CD4-positive, alpha-beta T cell treated with Interleukin-17A for 4 hours (primary cell): ENCODE results near the gene ARHGAP33.
"Not testable (repeated sequence)": the region's sequence is repeated elsewhere in the genome, so short reads cannot be mapped to it uniquely, and the experiment has no call there.

Source experiments
- DNase-seq: peaks from one replicate; pipeline ENCODE4 v3.0.0-alpha.2; 2020; ENCODE audit warnings: mixed read lengths

The ARHGAP33 gene

DNA sequence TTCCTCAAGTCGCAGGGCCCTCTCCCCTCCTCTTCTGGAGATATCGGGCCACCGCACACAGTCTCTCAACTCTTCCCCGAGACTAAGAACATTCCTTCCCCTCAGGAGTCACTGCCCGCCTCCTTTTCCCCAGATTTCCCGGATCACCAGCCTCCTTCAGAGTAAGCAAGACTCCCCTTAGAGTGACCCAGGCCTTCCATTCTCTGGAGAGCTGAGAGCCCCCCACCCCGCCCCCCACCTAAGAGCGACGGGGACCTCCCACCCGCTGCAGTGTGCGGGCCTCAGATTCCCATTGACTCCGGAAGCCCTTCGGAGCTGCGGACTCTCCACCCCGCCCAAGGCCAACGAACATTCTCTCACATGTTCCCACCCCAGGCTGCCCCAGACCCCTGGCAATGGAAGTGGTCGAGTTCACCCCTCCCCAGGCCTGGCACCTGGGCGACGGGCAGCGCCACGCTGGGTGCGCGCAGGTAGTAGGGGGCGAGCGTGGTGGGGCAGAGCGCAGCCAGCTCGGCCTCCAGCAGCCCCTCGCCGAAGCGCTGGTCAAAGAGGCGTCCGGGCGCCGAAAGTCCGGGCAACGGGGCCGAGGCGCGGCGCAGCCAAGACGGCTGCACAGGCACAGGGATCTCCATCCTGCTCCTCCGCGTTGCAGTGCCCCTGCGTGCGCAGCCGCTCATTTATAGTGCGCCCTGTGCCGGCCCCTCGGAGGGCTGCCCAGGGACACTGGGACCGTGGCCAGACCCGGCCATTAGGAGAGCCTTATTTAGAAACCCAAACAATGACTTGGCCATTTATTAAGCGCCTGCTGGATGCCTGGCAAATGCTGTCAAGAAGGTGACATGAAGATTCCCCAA, 18.8 kb upstream of the ARHGAP33 start, which contains the start of gene HSPB6:
TSS of gene HSPB6 (minus strand) at position 653 of the 854 bp plus-strand sequence. CDS start at position 632, 21 bp downstream.
- DNase-seq = no peak

DNA sequence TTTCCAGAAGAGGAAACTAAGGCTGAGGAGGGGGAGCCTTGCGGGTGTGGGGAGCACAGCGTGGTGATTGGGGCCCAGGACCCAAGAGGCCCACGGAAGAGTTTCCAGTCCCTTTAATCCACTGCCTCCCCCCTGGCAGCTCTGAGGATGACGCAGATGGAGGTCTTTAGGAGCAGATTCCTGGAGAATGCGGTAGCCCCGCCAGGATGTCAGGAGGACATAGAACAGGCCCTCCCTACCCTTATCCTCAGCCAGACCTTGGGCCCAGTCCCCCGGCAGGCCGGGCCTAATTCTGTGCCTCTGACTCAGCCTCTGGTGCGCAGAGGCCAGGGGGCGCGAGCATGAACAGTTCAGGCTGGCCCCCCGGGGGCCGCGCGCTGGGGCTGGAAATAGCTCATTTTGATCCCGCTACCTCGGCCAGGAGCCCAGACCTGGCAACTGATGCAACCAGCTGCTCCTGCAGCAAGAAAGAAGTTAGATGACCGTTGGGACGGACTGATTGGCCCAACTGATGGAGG, 18.1 kb upstream of the ARHGAP33 start:
- DNase-seq = peak; percentile 23

DNA sequence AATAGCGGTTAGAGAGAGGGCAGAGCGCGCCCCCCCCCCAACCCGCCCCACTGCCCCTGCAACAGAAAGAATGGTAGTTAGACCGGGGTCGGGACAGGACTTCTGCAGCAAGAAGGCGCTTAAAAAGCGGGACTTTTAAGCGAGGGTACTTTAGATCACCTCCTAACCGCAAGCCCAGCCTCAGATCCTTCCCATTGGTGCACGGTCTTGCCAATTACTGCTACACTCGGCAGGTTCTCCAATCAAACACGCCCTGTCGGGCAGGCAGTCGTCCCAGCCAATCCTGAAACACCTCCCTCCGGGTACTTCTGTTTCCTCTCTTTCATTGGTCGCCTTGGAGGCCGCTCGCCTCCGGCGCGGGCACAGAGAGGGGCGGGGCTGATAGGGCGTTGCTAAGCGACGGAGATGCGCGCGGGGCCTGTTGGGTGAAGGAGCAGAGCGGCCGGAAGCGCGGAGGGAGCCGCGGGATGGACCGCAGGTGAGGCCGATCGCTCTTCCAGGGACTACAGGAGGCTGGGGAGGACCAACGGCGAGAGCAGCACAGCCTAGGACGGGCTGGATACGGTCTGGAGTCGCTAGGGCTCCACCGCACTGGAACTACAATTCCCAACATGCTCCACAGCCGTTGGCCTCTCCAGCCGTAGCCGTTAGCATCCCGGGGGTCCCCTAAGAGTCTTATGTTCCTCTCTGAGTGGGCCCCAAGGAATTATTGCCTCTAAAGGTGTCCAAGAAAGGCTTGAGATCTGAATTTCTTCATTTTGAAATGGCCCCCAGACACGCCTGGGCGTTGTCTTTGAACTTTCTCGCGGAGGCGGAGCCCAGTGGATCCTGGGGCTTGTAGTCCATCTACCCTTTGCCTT, 17.4 kb upstream of the ARHGAP33 start, which contains the start of gene PROSER3:
TSS of gene PROSER3 (plus strand) at position 428 of the 860 bp plus-strand sequence. CDS start at position 468, 40 bp downstream.
- peak; percentile 98 for DNase-seq

DNA sequence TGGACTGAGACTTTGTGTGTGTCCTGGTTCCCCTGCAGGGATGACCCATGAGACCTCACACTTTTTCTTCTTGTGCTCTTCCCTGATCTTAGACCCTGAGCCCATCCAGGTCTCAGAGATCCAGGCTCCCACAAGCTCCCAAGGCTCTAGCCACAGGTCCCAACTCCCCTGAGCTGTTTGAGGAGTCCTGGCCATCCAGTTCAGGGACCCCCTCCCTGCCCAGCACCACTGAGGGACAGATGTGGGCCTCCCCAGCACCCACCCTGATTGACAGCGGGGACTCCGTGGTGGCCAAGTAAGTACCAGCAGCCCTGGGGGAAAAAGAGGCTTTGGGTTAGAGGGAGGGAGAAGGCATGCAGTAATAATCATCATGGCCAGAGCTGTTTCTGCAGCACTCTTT, 15.7 kb upstream of the ARHGAP33 start:
- no peak for DNase-seq

- DNase-seq = no peak
Observed at GRCh38 chr19:35760711-35761349, 14.5 kb upstream of the ARHGAP33 start.

- DNase-seq = no peak
Observed at GRCh38 chr19:35764432-35765315, 10.7 kb upstream of the ARHGAP33 start.

DNA sequence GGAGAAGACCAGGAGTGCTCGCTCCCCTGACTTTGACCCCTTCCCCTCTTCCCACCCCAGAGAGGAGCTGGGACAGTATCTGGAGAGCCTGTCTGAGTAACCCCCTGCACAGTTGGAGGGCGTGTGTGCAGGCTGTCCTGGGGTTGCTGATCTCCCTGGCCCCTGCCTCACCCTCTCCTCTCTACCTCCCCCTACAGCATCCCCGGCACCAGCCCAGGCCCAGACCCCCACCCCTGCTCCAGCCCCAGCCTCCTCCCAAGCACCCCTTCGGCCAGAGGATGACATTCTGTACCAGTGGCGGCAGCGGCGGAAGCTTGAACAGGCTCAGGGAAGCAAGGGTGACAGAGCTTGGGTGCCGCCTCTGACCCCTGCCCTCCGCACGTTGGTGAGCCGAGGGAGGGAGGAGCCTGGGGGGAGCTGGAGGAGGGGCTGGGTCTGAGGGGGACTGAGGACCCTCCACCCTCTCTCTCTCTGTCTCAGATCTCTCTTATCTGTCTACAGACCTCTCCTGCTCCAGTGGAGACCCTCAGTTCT, 8.7 kb upstream of the ARHGAP33 start:
- DNase-seq = no peak

DNA sequence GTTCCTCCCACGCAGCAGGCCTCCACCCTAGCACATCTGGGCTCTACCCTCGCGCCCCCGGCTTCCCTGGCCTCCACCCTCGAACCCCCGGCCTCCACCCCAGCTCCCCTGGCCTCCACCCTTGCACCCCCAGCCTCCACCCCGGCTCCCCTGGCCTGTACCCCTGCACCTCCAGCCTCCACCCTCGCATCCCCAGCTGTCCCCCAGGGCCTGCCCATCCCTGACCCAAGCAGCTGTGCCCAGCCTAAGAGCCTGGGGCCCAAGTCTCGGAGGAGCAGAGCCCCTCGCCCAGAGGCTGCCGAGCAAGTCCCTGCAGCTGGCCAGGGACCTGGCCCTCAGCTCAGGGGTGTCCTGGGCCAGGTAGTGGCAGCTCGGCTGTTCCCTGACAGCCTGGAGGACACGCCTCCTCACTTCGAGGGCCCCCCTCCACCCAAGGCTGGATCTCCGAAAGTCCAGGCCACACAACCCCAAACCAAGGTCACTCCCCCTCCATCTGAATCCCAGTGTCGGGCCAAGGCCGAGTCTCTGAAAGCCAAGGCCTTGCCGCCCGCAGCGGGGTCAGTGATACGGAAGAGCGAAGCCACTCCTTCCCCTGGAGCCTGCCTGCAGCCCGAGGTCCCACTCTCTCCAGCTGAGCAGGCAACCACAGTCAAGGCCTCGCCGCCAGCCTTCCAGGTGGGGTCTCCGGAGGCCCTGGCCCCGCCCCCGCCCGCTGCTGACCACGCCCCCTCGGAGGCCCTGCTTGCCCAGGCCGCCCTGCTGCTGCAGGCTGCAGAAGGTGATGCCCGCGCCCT, 7.9 kb upstream of the ARHGAP33 start:
- no peak for DNase-seq

DNA sequence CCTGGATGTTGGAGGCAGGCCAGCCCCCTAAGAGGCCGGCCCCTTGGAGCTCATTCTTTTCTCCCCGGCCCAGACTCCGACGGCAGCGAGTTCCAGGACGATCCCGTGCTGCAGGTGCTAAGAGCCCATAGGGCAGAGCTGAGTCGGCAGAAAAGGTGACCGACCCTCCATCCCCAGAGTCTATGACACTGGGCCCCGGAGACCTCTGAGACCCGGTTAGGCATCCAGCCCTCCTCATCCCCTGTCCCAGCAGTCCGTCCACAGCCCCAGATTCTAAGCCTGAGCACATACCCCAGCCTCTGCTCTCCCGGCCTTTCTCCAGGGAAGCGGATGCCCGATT, 7.3 kb upstream of the ARHGAP33 start:
- no peak for DNase-seq

DNA sequence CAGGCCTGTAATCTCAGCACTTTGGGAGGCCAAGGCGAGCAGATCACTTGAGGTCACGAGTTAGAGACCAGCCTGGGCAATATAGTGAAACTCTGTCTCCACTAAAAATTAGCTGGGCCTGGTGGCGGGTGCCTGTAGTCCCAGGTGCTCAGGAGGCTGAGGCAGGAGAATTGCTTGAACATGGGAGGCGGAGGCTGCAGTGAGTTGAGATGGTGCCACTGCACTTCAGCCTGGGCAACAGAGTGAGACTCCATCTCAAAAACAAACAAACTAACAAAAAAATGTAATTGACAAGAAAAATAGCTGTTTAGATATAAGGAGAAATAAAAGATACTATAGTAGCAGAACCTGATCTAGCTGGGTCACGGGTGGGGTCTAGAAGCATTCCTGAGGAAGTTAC, 3.0 kb upstream of the ARHGAP33 start:
- DNase-seq = not testable (repeated sequence)

GRCh38 chr19:35773020-35773806, 2.2 kb upstream of the ARHGAP33 start:
- DNase-seq = no peak

GRCh38 chr19:35774274-35775045, 904 bp upstream of the ARHGAP33 start:
- DNase-seq = no peak

DNA sequence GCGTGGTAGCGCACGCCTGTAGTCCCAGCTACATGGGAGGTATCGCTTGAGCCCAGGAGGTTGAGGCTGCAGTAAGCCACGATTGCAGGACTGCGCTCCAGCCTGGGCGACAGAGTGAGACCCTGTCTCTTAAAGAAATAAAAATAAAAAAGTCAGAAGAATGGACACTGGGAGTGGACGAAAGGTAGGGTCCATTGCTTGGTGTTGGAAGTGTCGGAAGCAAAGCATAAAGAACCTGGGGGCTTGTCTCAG, 392 bp upstream of the ARHGAP33 start:
- DNase-seq = no peak

GRCh38 chr19:35776102-35776788, 881 bp downstream of the ARHGAP33 start:
- DNase-seq = no peak

DNA sequence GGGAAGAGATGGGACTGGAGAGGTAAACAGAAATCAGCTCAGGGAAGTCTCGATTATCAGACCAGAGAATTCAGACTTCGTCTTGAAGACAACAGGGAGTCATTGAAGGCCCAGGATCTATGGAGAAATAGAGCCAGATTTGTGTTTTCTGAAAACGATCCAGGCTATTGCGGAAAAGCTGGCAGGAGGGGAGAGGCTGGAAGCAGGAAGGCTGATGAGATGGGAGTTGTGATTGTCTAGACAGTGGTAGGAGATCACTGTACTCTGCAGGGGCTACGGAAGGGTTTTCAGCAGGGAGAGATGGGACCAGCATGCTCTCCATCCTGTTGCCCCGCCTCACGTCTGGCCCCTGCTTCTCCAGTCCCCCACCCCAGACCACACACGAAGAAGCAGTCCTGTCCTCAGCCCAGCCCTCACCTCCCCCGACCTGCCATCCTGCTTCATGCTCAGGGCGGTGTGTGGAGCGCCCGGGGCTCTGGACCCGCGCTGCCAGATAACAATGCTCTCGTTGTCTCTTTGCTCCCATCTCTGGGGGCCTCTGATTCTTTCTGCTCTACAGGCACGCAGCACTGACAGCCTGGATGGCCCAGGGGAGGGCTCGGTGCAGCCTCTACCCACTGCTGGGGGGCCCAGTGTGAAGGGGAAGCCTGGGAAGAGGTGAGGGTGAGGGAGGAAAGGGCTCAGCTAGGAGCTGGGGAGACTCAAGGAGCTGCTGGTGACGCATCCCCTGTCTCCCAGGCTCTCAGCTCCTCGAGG, 1.9 kb downstream of the ARHGAP33 start:
- no peak for DNase-seq

DNA sequence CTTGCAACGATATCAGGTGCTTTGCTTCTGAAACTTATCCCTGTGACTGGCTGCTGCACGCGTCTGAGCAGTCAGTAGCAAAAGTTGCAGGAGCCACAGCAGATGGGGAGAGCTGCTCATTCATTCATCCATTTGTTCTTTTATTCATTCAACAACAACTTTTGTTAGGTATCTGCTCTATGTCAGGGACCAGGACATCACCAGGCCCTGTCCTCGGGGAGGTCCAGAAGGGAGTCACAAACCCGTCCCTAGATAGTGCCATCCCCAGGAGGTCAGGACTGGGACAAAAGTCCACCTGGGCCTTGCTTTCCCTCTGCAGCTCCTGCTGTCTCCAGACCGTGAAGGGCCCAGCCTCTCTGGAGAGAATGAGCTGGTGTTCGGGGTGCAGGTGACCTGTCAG, 2.6 kb downstream of the ARHGAP33 start:
- DNase-seq = no peak

DNA sequence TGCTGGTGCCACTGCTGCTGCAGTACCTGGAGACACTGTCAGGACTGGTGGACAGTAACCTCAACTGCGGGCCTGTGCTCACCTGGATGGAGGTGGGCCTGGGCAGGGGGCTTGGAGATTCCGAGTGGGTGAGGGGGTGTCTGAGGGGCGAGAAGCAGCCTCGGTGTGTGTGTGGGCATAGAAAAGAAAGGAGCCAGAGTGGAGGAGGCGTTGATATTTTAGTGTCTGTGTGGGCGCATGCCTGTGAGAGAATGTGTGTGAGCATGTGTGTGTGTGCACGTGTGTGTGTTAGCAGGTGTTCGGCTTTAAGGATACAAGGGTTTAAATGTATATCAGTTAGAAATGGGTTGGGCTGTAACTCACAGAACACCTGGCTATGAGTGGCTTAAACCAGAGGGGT, 3.7 kb downstream of the ARHGAP33 start:
- DNase-seq = no peak

GRCh38 chr19:35780058-35780457, 4.7 kb downstream of the ARHGAP33 start:
- DNase-seq = no peak
